ENCODE data around the gene TEX12. TPM values are rescaled to one million over a fixed set of nuclear protein-coding genes. Genes with fewer than 3 reads are reported as not detected.

The TEX12 gene, protein sequence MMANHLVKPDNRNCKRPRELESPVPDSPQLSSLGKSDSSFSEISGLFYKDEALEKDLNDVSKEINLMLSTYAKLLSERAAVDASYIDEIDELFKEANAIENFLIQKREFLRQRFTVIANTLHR
- total RNA-seq: under 1 TPM in 1 of 2 experiments, not detected in 1; 0.40 TPM

DNA sequence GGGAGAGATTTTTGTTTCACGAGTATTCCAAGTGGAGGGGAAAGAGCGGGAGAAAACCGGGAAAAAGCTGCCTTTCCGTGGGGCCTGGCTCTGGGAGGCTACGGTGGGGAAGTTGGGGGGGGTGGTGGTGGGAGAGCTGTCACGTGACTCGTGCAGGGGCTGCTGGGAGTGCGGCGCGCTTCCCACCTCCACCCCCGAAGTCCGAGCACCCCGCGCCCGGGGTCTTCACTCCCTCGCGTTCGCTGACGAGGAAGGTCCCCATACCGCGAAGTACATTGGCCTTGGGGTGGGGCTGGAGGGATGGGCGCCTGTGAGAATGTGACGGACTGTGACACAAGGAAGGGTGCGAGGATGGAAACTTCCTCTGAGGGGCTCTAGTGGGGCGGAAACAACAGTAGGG lies at the start of gene TEX12:
TSS of gene TEX12 (plus strand) at position 228 of the 400 bp plus-strand sequence. CDS start 1,897 bp downstream, outside the sequence.
- no peaks in the 10 kb centered on the region for H3K9me3 Mint-ChIP-seq
- POLR2A ChIA-PET: no interaction called here
- peaks cover 13% of the 10 kb centered on the region for H3K27me3 Mint-ChIP-seq
- H3K36me3 Mint-ChIP-seq: no peaks in the 10 kb centered on the region
- H3K27ac Mint-ChIP-seq: no peak within 1 kb of the TSS
- H3K4me3 Mint-ChIP-seq: no peak within 1 kb of the TSS
- DNase-seq (no peak), ATAC-seq (ENCODE audit: low read depth) (no peak)
- peaks cover 1% of the 10 kb centered on the region for H3K4me1 Mint-ChIP-seq

DNA sequence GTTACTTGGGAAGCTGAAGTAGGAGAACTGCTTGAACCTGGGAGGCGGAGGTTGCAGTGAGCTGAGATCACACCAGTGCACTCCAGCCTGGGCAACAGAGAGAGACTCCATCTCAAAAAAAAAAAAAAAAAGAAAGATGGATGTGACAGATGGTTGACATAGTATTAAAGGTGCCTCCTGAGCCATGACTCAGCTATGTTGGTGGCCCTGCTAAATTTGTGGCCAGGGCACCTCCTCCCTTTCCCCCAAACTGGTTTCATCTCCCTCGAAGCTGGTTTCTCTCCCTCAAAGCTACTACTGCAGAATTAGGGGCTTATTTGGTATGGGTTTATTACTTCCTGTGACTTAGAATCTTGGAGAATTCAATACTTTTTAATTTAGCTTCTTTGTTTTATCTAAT lies 49.0 kb upstream of the TEX12 start:
- no peaks in the 10 kb centered on the region for H3K9me3 Mint-ChIP-seq
- POLR2A ChIA-PET: no interaction called here
- DNase-seq (no peak), ATAC-seq (ENCODE audit: low read depth) (no peak)
- peaks cover 21% of the 10 kb centered on the region for H3K4me1 Mint-ChIP-seq
- H3K27ac Mint-ChIP-seq: no peak overlapping the region
- H3K36me3 Mint-ChIP-seq: peaks cover 7% of the 10 kb centered on the region
- no peak overlapping the region for H3K4me3 Mint-ChIP-seq
- no peaks in the 10 kb centered on the region for H3K27me3 Mint-ChIP-seq

DNA sequence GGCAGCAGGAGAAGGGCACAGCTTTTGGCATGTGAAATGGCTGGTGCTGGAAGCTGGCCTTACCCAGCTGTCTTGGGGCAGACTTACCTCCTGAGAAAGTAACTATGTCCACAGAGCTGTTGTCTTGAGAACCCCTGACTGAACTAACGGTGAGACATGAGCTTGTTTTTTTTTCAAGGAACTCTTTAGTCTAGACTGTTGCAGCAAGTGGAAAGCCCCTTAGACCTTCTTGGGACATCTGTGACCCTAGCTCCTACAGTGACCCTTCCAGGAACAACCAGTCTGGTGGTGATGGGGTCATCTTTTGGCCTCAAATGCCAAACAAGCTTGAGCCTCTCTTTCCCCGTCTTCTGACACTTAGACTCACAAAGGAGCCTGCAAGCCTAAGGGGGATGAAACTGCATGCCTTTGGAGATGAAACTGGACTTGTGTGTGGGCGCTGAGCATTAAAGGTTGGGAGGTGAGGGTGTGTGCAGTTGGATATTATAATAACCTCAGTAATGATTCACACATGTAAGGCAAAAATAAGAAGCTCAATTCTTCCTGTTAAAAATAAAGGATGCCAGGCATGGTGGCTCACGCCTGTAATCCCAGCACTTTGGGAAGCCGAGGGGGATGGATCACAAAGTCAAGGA lies 45.1 kb upstream of the TEX12 start:
- Mint-ChIP-seq H3K36me3 (peaks cover 5% of the 10 kb centered on the region), H3K27ac (no peak overlapping the region), H3K4me1 (peaks cover 6% of the 10 kb centered on the region), H3K4me3 (no peak overlapping the region), H3K27me3 (no peaks in the 10 kb centered on the region), H3K9me3 (no peaks in the 10 kb centered on the region)
- DNase-seq (no peak), ATAC-seq (ENCODE audit: low read depth) (no peak)
- POLR2A ChIA-PET: interaction anchor here (0.6 kb wide), 1 partner anchor 35 kb away, joined by 3 read pairs; the partner anchor contains the start of genes SDHD and TIMM8B

DNA sequence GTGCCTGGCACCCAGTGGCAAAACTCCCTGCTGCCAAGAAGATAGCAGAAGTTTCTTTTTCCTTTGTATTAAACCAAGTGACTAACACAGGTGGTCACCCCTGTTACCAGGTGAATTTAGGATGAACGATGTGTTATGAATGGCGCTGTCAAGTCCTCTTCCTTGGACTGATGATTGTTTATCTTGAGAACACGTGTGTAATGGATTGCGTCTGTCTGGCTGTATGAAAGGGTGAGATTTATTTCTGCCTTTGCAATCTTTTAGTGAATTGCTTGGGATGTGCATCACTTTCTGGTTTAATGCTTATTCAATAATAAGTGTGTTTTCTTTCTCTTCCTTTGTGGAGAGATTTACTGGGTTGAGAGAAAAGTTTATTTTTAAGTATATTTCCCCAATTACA lies 44.0 kb upstream of the TEX12 start:
- Mint-ChIP-seq H3K27ac (no peak overlapping the region), H3K9me3 (no peaks in the 10 kb centered on the region), H3K4me3 (no peak overlapping the region), H3K27me3 (no peaks in the 10 kb centered on the region), H3K4me1 (peaks cover 6% of the 10 kb centered on the region), H3K36me3 (peaks cover 4% of the 10 kb centered on the region)
- DNase-seq (no peak), ATAC-seq (ENCODE audit: low read depth) (no peak)
- POLR2A ChIA-PET: no interaction called here

DNA sequence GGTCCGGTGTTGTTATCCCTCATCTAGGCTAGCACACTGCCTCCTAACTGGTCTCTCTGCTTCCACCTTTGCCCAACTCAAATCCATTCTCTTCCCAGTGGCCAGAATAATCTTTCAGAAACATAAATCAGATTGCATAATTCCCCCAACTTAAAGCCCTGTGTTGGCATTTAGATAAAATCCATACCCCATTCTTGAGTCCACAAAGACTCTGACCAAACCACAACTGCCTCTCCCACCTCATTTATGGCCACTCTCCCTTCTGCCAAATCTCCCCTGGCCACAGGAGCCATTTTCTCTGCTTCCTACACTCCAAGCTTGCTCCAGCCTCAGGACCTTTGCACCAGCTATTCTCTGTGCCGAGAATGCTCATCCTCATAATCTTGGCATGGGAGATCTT lies 40.1 kb upstream of the TEX12 start:
- H3K27ac Mint-ChIP-seq: no peak overlapping the region

DNA sequence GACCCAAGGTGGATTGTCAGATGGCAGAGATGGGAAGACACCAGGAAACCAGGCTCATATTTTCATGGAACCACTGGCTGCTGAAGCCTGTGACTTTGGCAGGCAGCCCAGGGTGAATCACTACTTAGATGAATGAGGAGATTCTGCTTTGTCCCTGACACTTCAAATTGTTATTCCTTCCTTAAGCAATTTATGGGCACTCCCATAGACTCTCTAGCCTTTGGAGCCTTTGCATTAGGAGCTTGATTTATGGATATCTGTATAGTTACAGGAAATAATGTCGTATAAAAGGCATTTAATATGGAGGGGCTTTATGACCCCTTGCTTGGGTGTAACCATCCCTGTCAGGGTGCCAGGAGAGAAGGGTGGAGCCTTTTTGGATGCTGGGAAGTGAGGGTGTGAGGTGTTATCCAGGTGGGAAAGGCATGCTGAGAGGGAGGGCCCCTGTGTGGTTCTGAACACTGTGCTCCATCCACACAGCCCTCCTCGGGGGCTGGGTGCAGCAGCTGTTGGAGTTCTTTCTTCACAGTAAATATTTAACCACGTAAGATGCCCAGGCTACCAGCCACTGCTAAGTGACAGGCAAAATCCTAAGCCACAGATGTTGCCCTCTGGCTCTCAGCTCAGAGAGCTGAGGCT lies 38.6 kb upstream of the TEX12 start:
- Mint-ChIP-seq H3K9me3 (no peaks in the 10 kb centered on the region), H3K4me1 (peaks cover 10% of the 10 kb centered on the region), H3K36me3 (no peaks in the 10 kb centered on the region), H3K27ac (no peak overlapping the region), H3K4me3 (no peak overlapping the region), H3K27me3 (no peaks in the 10 kb centered on the region)
- POLR2A ChIA-PET: no interaction called here
- DNase-seq (no peak), ATAC-seq (ENCODE audit: low read depth) (no peak)

More for the DNA sequence above, 40.1 kb upstream of the TEX12 start:
- no peaks in the 10 kb centered on the region for H3K36me3 Mint-ChIP-seq
- H3K4me3 Mint-ChIP-seq: no peak overlapping the region
- H3K27me3 Mint-ChIP-seq: no peaks in the 10 kb centered on the region
- POLR2A ChIA-PET: no interaction called here
- ATAC-seq (ENCODE audit: low read depth) (no peak), DNase-seq (no peak)
- H3K4me1 Mint-ChIP-seq: peaks cover 4% of the 10 kb centered on the region
- no peaks in the 10 kb centered on the region for H3K9me3 Mint-ChIP-seq

DNA sequence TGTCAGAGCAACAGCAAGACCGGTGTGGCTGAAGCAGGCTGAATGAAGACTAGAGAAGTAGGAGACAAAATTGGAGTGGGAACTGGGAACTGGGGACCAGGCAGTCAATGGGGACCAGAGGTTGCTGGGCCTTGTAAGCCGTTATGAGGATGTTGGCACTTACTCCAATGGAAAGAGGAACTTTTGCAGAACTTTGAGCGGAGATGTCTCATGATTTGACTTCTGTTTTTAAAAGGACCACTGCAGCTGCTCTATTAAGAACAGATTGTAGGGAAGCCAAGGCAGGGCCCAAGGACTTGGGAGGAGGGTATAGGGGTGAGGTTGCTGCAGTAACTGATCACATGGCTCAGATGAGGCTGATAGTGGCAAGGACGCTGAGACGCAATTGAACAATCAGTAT lies 37.5 kb upstream of the TEX12 start:
- Mint-ChIP-seq H3K27me3 (no peaks in the 10 kb centered on the region), H3K36me3 (no peaks in the 10 kb centered on the region), H3K27ac (no peak overlapping the region), H3K4me1 (peaks cover 10% of the 10 kb centered on the region), H3K9me3 (no peaks in the 10 kb centered on the region), H3K4me3 (no peak overlapping the region)
- DNase-seq: no peak
- ATAC-seq (ENCODE audit: low read depth): no peak
- POLR2A ChIA-PET: no interaction called here

DNA sequence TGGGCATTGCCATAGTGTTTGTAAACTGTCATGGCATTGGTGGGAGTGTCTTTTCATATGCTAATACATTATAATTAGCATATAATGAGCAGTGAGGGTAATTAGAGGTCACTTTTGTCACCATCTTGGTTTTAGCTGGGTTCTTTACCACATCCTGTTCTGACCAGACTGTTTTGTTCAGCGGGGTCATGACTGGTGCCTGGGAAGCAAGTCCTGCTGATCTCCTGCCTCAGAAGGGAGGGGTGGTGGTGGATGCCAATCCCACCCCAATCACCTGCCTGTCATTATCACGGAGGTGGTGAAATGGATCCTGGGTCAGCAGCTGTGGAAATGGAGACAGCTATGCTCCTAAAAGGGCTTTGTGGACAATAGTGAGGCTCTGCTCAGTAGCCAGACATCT lies 34.4 kb upstream of the TEX12 start:
- no peak for ATAC-seq (ENCODE audit: low read depth)
- H3K27ac Mint-ChIP-seq: no peak overlapping the region
- no peaks in the 10 kb centered on the region for H3K27me3 Mint-ChIP-seq
- no peak for DNase-seq
- H3K4me3 Mint-ChIP-seq: no peak overlapping the region
- H3K36me3 Mint-ChIP-seq: no peaks in the 10 kb centered on the region
- POLR2A ChIA-PET: no interaction called here
- H3K4me1 Mint-ChIP-seq: peaks cover 10% of the 10 kb centered on the region
- no peaks in the 10 kb centered on the region for H3K9me3 Mint-ChIP-seq

DNA sequence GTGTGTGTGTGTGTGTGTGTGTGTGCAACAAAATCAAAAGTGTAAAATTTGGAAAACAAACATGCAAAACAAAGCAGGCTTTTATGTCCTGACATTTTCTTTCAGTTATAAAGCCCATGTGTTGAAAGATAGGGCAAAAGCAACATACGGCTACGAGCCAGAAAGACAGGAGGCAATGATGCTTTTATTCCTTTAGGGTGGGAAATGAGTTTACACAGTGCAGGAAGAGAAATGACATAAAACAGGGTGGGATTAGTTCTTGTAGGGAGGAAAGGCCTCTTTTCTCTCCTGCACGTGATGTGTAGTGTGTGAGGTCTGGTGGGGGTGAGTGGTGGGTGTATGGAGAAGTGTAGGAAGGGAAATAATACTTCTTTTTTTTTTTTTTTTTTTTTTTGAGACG lies 32.7 kb upstream of the TEX12 start:
- no peak overlapping the region for H3K4me3 Mint-ChIP-seq
- no peaks in the 10 kb centered on the region for H3K9me3 Mint-ChIP-seq
- no peaks in the 10 kb centered on the region for H3K36me3 Mint-ChIP-seq
- no peaks in the 10 kb centered on the region for H3K27me3 Mint-ChIP-seq
- POLR2A ChIA-PET: no interaction called here
- H3K27ac Mint-ChIP-seq: no peak overlapping the region
- ATAC-seq (ENCODE audit: low read depth) (no peak), DNase-seq (no peak)
- peaks cover 10% of the 10 kb centered on the region for H3K4me1 Mint-ChIP-seq

DNA sequence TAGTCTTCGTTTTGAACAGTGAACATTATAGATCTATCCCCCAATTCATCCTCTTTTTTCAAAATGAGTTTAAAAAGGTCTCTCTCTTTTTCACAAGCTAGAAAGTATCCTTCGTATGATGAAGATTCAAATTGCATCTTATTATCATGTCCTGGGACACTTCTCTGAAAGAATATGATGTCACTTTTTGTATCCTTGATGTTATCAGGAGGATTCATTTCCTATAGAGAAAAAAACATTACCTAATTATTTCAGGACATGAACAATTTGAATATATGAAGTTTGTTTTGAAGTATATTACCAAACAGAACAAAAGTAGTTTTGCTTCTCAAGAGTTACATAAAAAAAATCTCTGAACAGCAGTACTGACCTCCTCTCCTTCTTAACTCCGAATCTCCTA lies 23.6 kb upstream of the TEX12 start:
- ATAC-seq (ENCODE audit: low read depth) (no peak), DNase-seq (no peak)
- H3K4me3 Mint-ChIP-seq: no peak overlapping the region
- H3K27me3 Mint-ChIP-seq: no peaks in the 10 kb centered on the region
- POLR2A ChIA-PET: no interaction called here
- peaks cover 2% of the 10 kb centered on the region for H3K9me3 Mint-ChIP-seq
- peaks cover 1% of the 10 kb centered on the region for H3K36me3 Mint-ChIP-seq
- H3K27ac Mint-ChIP-seq: no peak overlapping the region
- H3K4me1 Mint-ChIP-seq: no peaks in the 10 kb centered on the region

DNA sequence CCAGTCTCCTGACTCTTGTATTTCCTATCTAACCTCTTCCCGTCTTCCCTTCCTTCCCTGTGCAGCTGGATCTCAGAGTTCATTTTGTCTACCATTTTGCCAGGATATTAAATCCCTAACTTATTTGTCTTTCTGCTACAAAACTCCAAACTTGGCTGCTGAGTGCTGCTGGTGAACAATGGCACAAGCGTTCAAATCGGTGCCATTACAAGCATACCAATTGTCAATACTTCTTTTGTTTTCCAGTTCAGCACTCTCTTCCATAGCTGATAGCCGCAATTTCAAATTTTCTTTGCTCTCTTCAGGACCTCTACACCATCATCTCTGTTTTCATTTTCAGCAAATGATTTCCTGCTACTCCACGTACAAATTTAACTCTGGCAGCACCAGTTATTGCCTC lies 16.7 kb upstream of the TEX12 start:
- no peak overlapping the region for H3K4me3 Mint-ChIP-seq
- POLR2A ChIA-PET: no interaction called here
- H3K27me3 Mint-ChIP-seq: no peaks in the 10 kb centered on the region
- DNase-seq: no peak
- H3K4me1 Mint-ChIP-seq: no peaks in the 10 kb centered on the region
- no peak for ATAC-seq (ENCODE audit: low read depth)
- no peaks in the 10 kb centered on the region for H3K36me3 Mint-ChIP-seq
- H3K9me3 Mint-ChIP-seq: no peaks in the 10 kb centered on the region
- no peak overlapping the region for H3K27ac Mint-ChIP-seq

DNA sequence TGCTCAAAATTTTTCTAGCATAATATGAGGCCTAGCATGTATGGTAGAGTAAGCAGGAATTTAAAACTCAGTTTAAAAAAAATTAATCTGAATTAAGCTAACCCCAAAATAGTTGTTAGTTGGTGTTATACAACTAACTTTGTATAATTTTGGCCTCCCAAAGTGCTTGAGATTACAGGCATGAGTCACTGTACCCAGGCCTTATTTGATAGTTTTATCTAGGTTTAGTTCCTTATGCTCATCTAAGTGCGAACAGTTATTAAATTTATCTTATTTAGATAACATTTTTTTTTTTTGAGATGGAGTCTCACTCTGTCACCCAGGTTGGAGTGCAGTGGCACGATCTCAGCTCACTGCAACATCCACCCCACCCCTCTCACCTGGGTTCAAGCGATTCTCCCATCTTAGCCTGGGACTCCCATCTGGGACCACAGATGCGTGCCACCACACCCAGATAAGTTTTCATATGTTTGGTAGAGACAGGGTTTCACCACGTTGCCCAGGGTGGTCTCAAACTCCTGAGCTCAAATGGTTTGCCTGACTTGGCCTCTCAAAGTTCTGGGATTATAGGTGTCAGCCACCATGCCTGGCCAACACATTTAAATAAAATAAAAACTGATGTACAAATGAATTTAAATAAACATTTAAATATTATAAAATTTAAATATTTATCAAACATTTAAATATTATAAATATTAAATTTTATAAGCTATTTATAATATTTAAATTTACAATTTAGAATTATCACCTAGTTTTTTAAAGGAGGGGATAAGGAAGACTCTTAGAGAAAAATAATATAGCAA lies 10.8 kb upstream of the TEX12 start:
- ATAC-seq (ENCODE audit: low read depth) (no peak), DNase-seq (no peak)
- Mint-ChIP-seq H3K36me3 (no peaks in the 10 kb centered on the region), H3K4me3 (no peak overlapping the region), H3K4me1 (no peaks in the 10 kb centered on the region), H3K27me3 (no peaks in the 10 kb centered on the region), H3K9me3 (no peaks in the 10 kb centered on the region), H3K27ac (no peak overlapping the region)
- POLR2A ChIA-PET: interaction anchor here (0.5 to 0.6 kb wide), 2 partner anchors 124 to 267 kb away, joined by 3 to 5 read pairs; no protein-coding TSS in a partner anchor

DNA sequence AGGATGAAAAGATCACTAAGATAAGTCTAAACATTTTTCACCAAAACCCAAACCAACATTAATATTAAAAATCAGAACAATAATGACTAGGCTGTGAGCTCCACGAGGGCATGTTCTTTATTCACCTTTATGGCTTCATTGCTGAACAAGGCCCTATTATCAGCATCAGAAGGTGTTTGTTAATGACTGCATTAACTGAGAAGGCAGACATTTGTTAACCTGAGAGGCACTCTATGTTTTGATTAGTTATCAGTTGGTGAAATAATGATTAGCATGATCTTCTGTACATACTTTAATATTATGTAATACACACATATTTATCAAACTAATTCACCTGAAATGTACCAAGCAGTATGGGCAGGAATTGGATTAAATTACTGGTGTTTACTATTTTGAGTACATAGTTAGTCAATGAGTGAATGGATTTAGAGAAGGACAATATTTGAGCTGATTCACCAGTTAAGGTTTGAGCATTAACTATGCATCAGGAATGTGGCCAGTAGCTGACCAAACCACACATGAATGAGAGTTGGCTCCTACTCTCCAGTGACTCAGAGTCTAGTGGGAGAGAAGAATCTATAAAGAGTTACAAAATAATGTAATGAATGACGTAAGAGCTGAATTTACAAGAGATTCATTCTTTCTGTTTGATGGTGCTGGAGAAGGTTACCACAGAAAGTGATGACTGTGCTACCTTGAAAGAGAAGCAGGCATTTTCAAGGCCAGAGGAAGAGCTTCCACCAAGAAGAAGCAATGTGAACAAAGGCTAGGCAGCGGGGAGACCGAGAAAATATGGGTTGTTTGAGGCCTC lies 10.0 kb upstream of the TEX12 start:
- no peak for ATAC-seq (ENCODE audit: low read depth)
- POLR2A ChIA-PET: interaction anchor here (0.6 kb wide), 1 partner anchor 123 kb away, joined by 5 read pairs; no protein-coding TSS in a partner anchor

More for the DNA sequence above, 10.0 kb upstream of the TEX12 start:
- no peaks in the 10 kb centered on the region for H3K36me3 Mint-ChIP-seq
- no peaks in the 10 kb centered on the region for H3K9me3 Mint-ChIP-seq
- H3K27ac Mint-ChIP-seq: no peak overlapping the region
- H3K4me3 Mint-ChIP-seq: no peak overlapping the region
- DNase-seq: no peak
- peaks cover 4% of the 10 kb centered on the region for H3K27me3 Mint-ChIP-seq
- H3K4me1 Mint-ChIP-seq: no peaks in the 10 kb centered on the region

Measured in activated naive CD8-positive, alpha-beta T cell treated with anti-CD3 and anti-CD28 coated beads, Interleukin-2, amount 10 ng/mL, durations not matched to agents 7 days and 5 days (primary cell).